B cell (primary cell): ENCODE results near the gene MAGI2.

Experiments used
- EZH2 ChIP-seq: IDR thresholded peaks from 2 replicates; pipeline ENCODE4 v1.6.1; 2012; ENCODE audit warnings: borderline replicate concordance, low read depth, mild to moderate bottlenecking, moderate library complexity, low read length; ENCODE audit not compliant: insufficient read depth, poor library complexity, severe bottlenecking
- TF ChIP-seq, protein P1 (sequence below): fragments of 200-600 bp; IDR thresholded peaks from one replicate; pipeline ENCODE4 v1.8.0; 2022; ENCODE audit warnings: antibody characterized with exemption, mild to moderate bottlenecking

DNA sequence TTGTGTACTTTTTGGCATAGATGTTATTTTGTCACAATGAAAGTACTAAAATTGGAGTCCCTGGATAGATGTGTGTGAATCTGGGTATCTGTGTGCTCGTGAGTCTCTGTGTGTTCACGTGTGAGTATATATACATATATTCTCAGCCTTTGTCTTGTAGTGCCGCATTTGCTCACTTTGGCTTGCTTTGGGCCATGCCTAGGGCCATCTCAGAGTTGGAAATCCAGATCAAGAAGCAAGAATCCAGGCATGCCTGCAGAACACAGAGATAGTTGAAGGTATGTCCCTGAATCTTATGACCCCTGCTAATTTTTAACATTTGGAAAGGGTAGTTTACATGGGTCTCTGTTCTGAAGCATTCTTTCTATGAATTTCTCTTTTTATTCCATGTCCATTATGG is 1446.2 kb downstream of the MAGI2 start:
- no peak for TF ChIP-seq EZH2
- TF ChIP-seq, protein P1, sequence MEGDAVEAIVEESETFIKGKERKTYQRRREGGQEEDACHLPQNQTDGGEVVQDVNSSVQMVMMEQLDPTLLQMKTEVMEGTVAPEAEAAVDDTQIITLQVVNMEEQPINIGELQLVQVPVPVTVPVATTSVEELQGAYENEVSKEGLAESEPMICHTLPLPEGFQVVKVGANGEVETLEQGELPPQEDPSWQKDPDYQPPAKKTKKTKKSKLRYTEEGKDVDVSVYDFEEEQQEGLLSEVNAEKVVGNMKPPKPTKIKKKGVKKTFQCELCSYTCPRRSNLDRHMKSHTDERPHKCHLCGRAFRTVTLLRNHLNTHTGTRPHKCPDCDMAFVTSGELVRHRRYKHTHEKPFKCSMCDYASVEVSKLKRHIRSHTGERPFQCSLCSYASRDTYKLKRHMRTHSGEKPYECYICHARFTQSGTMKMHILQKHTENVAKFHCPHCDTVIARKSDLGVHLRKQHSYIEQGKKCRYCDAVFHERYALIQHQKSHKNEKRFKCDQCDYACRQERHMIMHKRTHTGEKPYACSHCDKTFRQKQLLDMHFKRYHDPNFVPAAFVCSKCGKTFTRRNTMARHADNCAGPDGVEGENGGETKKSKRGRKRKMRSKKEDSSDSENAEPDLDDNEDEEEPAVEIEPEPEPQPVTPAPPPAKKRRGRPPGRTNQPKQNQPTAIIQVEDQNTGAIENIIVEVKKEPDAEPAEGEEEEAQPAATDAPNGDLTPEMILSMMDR: no peak
